GM19324 (cell line): ENCODE results near the gene KSR1.
"Not testable (repeated sequence)": the region's sequence is repeated elsewhere in the genome, so short reads cannot be mapped to it uniquely, and the experiment has no call there.

Experiments used
- ATAC-seq: cut with Tn5 transposase; IDR thresholded peaks from one replicate; pipeline ENCODE4 v1.9.1; 2021; ENCODE audit warnings: mild to moderate bottlenecking, moderate library complexity; ENCODE audit not compliant: unreplicated experiment, low FRiP score

KSR1 gene

DNA sequence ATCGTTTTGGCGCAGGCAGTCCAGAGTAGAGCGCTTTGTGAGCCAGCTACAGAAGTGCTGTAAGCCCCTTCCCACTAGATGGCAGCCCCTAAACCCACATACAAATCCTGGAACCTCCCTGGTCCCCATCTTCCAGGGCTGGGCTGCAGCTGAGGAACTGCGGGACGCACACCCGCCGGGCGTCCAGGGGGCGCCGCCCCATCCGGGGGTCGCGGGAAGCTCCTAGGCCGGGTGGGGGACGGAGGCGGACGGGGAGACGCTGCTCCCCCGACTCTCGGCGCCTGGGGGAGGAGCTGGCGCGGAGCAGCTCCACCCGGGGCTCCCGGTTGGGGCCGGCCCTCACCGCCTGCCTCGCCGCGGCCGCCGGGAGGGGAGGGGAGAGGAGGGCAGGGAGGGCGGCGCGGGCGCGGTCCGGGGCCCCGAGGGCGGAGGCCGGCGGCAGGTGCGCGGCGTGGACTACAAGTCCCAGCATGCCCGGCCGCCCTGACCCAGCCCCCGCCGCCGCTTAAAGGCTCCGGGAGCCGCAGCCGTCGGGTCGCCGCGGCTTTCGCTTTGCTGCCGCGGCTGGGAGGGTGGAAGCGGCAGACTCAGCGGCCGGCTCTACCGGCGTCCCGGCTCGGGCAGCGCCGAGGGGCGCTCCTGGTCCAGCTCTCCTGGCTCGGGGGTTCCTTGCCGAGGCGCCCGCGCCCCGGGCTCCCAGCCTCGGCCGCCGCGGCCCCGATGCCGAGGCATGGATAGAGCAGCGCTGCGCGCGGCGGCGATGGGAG, at the start of gene KSR1:
KSR1 (plus strand) TSS at position 535 of the 767 bp plus-strand sequence; CDS start at position 731, 196 bp downstream.
- peak; percentile 89 for ATAC-seq

GRCh38 chr17:27407916-27408864, 48.1 kb upstream of the KSR1 start:
- no peak for ATAC-seq

DNA sequence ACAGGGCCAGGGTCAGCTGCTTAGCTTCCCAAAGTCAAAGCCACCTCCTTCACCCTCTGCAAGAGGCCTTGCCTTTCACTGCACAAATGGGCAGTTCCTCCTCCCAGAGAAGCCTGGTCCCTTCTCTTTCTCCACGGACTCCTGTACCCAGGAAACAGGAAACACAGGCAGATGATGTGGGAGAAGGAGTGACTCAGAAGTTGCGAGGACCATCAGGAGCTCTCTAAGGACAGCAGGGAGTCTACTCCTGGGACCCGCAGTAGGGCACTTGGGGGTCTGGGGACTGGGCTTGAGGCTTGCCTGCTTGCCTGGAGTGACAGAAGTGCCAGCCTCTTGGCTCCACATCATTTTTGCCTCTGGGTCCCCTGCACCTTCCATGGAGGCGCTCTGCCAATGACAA, 47.4 kb upstream of the KSR1 start:
- no peak for ATAC-seq

DNA sequence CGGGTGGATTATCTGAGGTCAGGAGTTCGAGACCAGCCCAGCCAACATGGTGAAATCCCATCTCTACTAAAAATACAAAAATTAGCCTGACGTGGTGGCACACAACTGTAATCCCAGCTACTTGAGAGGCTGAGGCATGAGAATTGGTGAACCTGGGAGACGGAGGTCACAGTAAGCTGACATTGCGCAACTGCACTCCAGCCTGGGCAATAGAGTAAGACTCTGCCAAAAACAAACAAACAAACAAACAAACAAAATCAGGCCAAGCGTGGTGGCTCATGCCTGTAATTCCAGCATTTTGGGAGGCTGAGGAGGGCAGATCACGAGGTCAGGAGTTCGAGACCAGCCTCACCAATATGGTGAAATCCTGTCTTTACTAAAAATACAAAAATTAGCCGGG, 44.1 kb upstream of the KSR1 start:
- not testable (repeated sequence) for ATAC-seq

DNA sequence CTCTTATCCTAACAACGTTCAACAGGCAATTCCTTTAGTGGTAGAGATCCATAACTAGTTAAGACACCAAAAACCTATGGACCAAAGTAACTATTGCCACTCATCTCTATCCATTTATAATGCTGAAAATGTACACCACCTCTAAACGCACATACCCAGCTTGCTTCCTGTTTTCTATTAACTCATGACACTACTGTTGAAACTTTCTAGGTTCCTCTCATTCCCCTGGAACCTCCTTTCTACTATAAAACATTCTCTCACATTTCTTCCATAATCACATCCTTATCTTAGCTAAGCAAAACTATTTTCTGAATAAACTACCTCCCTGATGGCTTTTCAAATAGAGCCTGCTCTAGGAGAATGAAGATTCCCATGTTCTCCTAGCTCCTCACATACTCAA, 42.9 kb upstream of the KSR1 start:
- no peak for ATAC-seq

DNA sequence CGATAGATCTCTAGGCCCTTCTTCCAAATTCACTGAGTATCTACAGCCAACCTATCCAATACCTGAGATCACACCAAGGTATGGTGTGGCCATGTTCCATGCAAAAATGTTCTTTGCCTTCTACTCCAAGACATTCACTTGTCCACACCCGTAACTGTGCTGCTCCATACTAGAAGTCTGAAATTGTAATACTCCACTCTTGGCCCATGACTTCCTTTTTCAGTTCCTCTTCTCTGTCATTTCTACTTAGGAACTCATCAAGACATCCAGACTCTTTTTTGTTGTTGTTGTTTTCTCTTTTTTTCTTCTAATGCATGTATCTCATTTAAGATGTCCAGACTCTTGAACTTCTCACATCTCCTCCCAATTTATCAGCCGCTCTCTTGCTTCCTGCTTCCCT, 42.5 kb upstream of the KSR1 start:
- no peak for ATAC-seq

- ATAC-seq, result no peak
Observed at GRCh38 chr17:27414271-27414670, 42.0 kb upstream of the KSR1 start.

- ATAC-seq, result no peak
Observed at GRCh38 chr17:27414694-27415093, 41.6 kb upstream of the KSR1 start.

GRCh38 chr17:27415120-27415795, 41.0 kb upstream of the KSR1 start:
- no peak for ATAC-seq

- ATAC-seq, result no peak
Observed at GRCh38 chr17:27417596-27418365, 38.5 kb upstream of the KSR1 start.

- ATAC-seq, result no peak
Observed at GRCh38 chr17:27418366-27418615, 38.0 kb upstream of the KSR1 start.

GRCh38 chr17:27419156-27419555, 37.1 kb upstream of the KSR1 start:
- no peak for ATAC-seq

GRCh38 chr17:27420211-27420950, 35.9 kb upstream of the KSR1 start:
- ATAC-seq, result no peak

GRCh38 chr17:27421111-27421510, 35.1 kb upstream of the KSR1 start:
- no peak for ATAC-seq

GRCh38 chr17:27421626-27422025, 34.6 kb upstream of the KSR1 start:
- ATAC-seq, result not testable (repeated sequence)

GRCh38 chr17:27422601-27423000, 33.6 kb upstream of the KSR1 start:
- ATAC-seq, result no peak

DNA sequence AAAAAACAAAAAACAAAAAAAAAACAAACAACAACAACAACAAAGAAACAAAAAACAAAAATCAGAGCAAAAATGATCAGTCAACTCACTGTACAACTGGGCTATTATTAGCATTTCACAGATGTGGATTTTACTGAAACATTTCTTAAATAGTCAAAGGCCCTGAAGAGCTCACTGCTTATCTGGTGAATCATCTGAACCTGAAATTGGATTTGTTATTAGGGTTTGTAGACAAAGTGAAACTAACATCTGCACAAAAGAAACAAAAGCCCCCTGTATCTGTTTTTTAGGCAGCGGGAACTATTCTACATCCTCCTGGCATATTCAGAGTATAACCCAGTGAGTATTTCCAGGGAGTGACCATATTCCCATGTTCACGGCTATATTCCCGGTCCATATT, 32.6 kb upstream of the KSR1 start:
- ATAC-seq, result no peak

DNA sequence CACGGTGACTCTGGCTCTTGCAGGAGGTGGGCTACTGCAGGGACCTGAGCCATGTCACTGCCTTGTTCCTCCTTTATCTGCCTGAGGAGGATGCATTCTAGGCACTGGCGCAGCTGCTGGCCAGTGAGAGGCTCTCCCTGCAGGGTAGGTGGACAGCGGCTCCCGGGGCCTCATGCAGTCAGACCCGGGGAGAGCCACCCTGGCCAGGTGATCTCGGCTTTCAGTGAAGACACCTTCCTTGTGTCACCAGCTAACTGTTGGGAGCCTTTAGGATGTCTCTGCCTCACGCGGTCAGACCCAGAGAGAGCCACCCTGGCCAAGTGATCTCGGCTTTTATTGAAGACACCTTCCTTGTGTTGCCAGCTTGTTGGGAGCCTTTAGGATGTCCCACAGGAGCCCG, 31.7 kb upstream of the KSR1 start:
- ATAC-seq, result no peak

DNA sequence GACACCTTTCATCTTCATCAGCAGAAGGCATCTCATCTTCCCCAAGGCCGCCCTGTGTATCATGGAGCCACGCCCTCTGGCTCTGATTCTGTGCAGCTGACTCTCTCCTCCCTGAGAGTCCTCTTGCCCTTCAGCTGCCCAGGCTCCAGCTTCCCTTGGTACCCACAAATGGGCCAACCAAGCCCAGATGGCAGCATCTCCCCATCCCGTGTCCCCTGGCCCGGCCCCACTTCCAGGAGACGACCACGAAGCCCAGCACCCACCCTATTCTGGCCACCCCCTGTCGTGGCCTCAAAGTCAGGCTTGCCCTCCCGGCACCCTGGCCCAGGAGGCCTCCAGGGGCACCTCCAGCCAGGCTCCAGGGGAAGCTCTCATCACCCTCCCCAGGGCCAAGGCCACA, 31.3 kb upstream of the KSR1 start:
- no peak for ATAC-seq

DNA sequence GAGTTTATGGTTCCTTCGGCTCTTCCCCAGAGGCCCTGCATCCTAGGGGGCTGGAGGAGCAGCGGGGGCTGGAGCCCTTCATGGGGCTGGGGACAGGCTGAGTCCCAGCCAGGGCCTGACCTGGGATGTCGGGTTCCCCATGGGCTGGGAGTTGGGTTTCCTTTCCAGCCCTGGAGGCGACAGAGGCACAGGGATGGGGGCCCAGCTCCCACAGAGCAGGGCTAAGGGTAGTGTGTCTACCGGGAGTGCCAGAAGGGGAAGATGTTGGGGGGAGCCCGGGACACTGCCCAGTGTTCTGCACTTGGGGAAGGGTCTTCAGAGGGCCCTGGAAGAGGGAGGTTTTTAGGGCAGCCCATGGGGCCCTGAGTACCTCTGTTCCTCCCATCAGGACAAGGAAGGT, 30.7 kb upstream of the KSR1 start:
- ATAC-seq, result not testable (repeated sequence)
